Endothelial cell of umbilical vein (primary cell): ENCODE measurements around the gene C1orf35. TPM values are rescaled to one million over a fixed set of nuclear protein-coding genes. Genes with fewer than 3 reads are reported as not detected.

ENCODE experiments used
- BruUV-seq: library from RNA; stranded (reverse); fragments of 400-500 nt; replicated peaks from 2 replicates; lab custom pipeline; 2021; lab: Mats Ljungman, UMichigan
- CTCF ChIA-PET: fragments of 300-600, 350-600 bp; sonication (Branson Sonifier 250); formaldehyde crosslinking; loops from one replicate; lab custom pipeline; 2021; ENCODE audit warnings: antibody characterized with exemption, inconsistent platforms; lab: Charles Lee
- POLR2A ChIA-PET: fragments of 300-600, 350-600 bp; sonication (Branson Sonifier 250); formaldehyde crosslinking; loops from one replicate; lab custom pipeline; 2021; ENCODE audit warnings: antibody characterized with exemption, inconsistent platforms; lab: Charles Lee
- DNase-seq: peaks from one replicate; pipeline ENCODE4 v3.0.0-alpha.2; 2011; ENCODE audit warnings: low read depth, low spot score
- FAIRE-seq: peaks from 2 replicates; lab custom pipeline; 2011; peaks lifted over from hg19 to GRCh38; lab: Jason Lieb, UNC
- H2AFZ ChIP-seq: 2 replicates; pipeline ENCODE4 v1.6.0; 2012; ENCODE audit warnings: low read depth, low read length, control low read depth, inconsistent platforms
- H3K27ac ChIP-seq: 2 replicates; pipeline ENCODE4 v1.5.1; 2011; ENCODE audit warnings: low read depth, mild to moderate bottlenecking, control low read depth, low read length, moderate library complexity; ENCODE audit not compliant: insufficient read depth
- H3K27me3 ChIP-seq, 2 experiments: 2 replicates each; pipeline versions ENCODE4 v1.6.0 to v1.6.1; 2011; ENCODE audit warnings: low read length in 2 of 2, mixed read lengths in 1 of 2; ENCODE audit not compliant: control insufficient read depth in 2 of 2, insufficient read depth in 2 of 2
- H3K36me3 ChIP-seq, 2 experiments: 2 replicates in 1 of 2; 3 replicates in 1 of 2; pipeline ENCODE4 v1.5.1; 2011; ENCODE audit warnings: low read length in 2 of 2, mild to moderate bottlenecking in 1 of 2, moderate library complexity in 1 of 2; ENCODE audit not compliant: control insufficient read depth in 2 of 2, insufficient read depth in 2 of 2; ENCODE audit errors: extremely low read depth in 1 of 2
- H3K4me1 ChIP-seq: 3 replicates; pipeline ENCODE4 v1.5.1; 2011; ENCODE audit warnings: mild to moderate bottlenecking, low read length; ENCODE audit not compliant: control insufficient read depth, insufficient read depth; ENCODE audit errors: extremely low read depth
- H3K4me2 ChIP-seq: 2 replicates; pipeline ENCODE4 v1.6.1; 2011; ENCODE audit warnings: low read length, control low read depth, mixed read lengths; ENCODE audit not compliant: insufficient read depth
- H3K4me3 ChIP-seq, 3 experiments: fragments of 200-600 bp in 1 of 3; sonication (generic), shearing (Covaris generic) in 1 of 3; replicated peaks in 1 of 3; 2 replicates each; pipeline ENCODE4 v1.5.1; 2011 to 2016; ENCODE audit warnings: control low read depth in 3 of 3, low read length in 3 of 3, mild to moderate bottlenecking in 2 of 3, inconsistent platforms in 1 of 3, low read depth in 1 of 3, moderate library complexity in 1 of 3; ENCODE audit not compliant: insufficient read depth in 1 of 3
- H3K79me2 ChIP-seq: 2 replicates; pipeline ENCODE4 v1.6.0; 2012; ENCODE audit warnings: low read length, inconsistent platforms; ENCODE audit not compliant: control insufficient read depth, insufficient read depth
- H3K9ac ChIP-seq: replicated peaks from 2 replicates; pipeline ENCODE3; 2011; ENCODE audit warnings: low read length, control low read depth; ENCODE audit not compliant: insufficient read depth; ENCODE audit errors: extremely low read depth
- H3K9me1 ChIP-seq: replicated peaks from 3 replicates; pipeline ENCODE4 v1.6.0; 2011; ENCODE audit warnings: mild to moderate bottlenecking, low read length; ENCODE audit not compliant: control insufficient read depth, insufficient read depth; ENCODE audit errors: extremely low read depth
- H3K9me3 ChIP-seq: replicated peaks from 2 replicates; pipeline ENCODE4 v1.5.1; 2012; ENCODE audit warnings: low read length, inconsistent platforms; ENCODE audit not compliant: control insufficient read depth, insufficient read depth
- H4K20me1 ChIP-seq: replicated peaks from 2 replicates; pipeline ENCODE3; 2011; ENCODE audit warnings: mild to moderate bottlenecking, low read length; ENCODE audit not compliant: control insufficient read depth, insufficient read depth; ENCODE audit errors: extremely low read depth
- EZH2 ChIP-seq: IDR thresholded peaks from 2 replicates; pipeline ENCODE4 v1.6.1; 2012; ENCODE audit warnings: borderline replicate concordance, low read depth, mild to moderate bottlenecking, moderate library complexity, low read length, inconsistent platforms; ENCODE audit not compliant: severe bottlenecking
- FOS ChIP-seq: IDR thresholded peaks from 2 replicates; pipeline ENCODE4 v1.6.1; 2011; ENCODE audit warnings: mild to moderate bottlenecking, low read length, moderate library complexity, borderline replicate concordance; ENCODE audit not compliant: insufficient read depth
- GATA2 ChIP-seq: IDR thresholded peaks from 2 replicates; pipeline ENCODE4 v1.7.0; 2011; ENCODE audit warnings: low read depth, mild to moderate bottlenecking, moderate library complexity, mixed read lengths, low read length; ENCODE audit not compliant: insufficient read length, insufficient read depth
- JUN ChIP-seq: IDR thresholded peaks from 2 replicates; pipeline ENCODE4 v1.6.1; 2011; ENCODE audit warnings: borderline replicate concordance, low read depth; ENCODE audit not compliant: insufficient read length, insufficient read depth
- MAX ChIP-seq: IDR thresholded peaks from 2 replicates; pipeline ENCODE4 v1.6.1; 2011; ENCODE audit not compliant: insufficient read depth, insufficient read length
- MYC ChIP-seq: IDR thresholded peaks from one replicate; pipeline ENCODE4 v1.6.1; 2011; ENCODE audit warnings: mild to moderate bottlenecking, low read depth, low read length
- POLR2A ChIP-seq: IDR thresholded peaks from 2 replicates; pipeline ENCODE4 v1.6.1; 2012; ENCODE audit warnings: low read depth, mild to moderate bottlenecking, control low read depth, low read length
- POLR2AphosphoS5 ChIP-seq: IDR thresholded peaks from 2 replicates; pipeline ENCODE4 v1.6.1; 2012; ENCODE audit warnings: low read depth, mild to moderate bottlenecking, control low read depth, low read length, moderate library complexity; ENCODE audit not compliant: insufficient read depth
- dilution Hi-C: fragments of 300-500 bp; cut with MboI; formaldehyde crosslinking; loops from one replicate; pipeline ENCODE4 v1.15.0; 2019; ENCODE audit warnings: low sequenced_read_pairs; ENCODE audit not compliant: extremely low pct_ligation_motif_present
- intact Hi-C: fragments of 100-400 bp; cut with micrococcal nuclease; formaldehyde crosslinking; loops from one replicate; pipeline ENCODE4 v1.10.0; 2022
- polyA plus RNA-seq, 4 experiments: library from polyadenylated mRNA; depleted of rRNA in 3 of 4; stranded (reverse) in 3 of 4; unstranded in 1 of 4; fragments of >200 nt; gene quantifications; 2 replicates each; pipeline versions ENCODE4 v1.2.1 to v1.2.3, GENCODE V29; 2011 to 2012; ENCODE audit warnings: missing spikeins in 1 of 4
- total RNA-seq: library from RNA; stranded (reverse); gene quantifications from 2 replicates; pipeline ENCODE4 v1.2.3, GENCODE V29; 2021
- TF ChIP-seq, protein P1 (sequence below), 2 donors: IDR thresholded peaks; 1 replicate in 1 of 2; 2 replicates in 1 of 2; pipeline ENCODE4 v1.5.1; 2011; ENCODE audit warnings: low read length in 2 of 2, mild to moderate bottlenecking in 2 of 2, moderate library complexity in 2 of 2, control low read depth in 1 of 2, inconsistent platforms in 1 of 2, low read depth in 1 of 2; ENCODE audit not compliant: insufficient read depth in 1 of 2; ENCODE audit errors: extremely low read depth in 1 of 2

The C1orf35 gene
- total and polyA plus RNA-seq, 2 donors (not counting 3 experiments of a cell fraction or from before 2014, with no cell fraction given): 19.9 to 21.7 TPM

DNA sequence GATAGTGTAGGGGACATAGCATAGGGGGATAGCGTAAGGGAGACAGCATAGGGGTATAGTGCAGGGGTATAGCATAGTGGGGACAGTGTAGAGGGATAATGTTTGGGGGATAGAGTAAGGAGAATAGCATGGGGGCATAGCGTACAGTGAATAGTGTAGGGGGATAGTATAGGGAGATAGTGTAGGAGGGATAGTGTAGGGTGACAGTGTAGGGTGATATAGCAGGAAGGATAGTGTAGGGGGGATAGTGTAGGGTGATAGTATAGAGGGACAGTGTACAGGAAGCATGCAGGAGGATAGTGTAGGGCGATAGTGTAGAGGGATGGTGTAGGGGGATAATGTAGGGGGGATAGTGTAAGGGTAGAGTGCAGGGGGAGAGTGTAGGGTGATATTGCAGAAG is 32.3 kb downstream of the C1orf35 start:
- no peak overlapping the region for H3K4me2 ChIP-seq
- H3K36me3 ChIP-seq: no peaks in the 10 kb centered on the region
- BruUV-seq: no TSS peak
- no peak for TF ChIP-seq MAX
- TF ChIP-seq, protein P1, sequence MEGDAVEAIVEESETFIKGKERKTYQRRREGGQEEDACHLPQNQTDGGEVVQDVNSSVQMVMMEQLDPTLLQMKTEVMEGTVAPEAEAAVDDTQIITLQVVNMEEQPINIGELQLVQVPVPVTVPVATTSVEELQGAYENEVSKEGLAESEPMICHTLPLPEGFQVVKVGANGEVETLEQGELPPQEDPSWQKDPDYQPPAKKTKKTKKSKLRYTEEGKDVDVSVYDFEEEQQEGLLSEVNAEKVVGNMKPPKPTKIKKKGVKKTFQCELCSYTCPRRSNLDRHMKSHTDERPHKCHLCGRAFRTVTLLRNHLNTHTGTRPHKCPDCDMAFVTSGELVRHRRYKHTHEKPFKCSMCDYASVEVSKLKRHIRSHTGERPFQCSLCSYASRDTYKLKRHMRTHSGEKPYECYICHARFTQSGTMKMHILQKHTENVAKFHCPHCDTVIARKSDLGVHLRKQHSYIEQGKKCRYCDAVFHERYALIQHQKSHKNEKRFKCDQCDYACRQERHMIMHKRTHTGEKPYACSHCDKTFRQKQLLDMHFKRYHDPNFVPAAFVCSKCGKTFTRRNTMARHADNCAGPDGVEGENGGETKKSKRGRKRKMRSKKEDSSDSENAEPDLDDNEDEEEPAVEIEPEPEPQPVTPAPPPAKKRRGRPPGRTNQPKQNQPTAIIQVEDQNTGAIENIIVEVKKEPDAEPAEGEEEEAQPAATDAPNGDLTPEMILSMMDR (IDR thresholded peaks at IDR 0.05; ENCODE audit: extremely low read depth in 1 of 2, insufficient read depth in 1 of 2, low read depth in 1 of 2, low read length in 2 of 2): no peak
- TF ChIP-seq POLR2AphosphoS5: no peak
- no peak for TF ChIP-seq FOS
- no peak for TF ChIP-seq MYC
- no peak for TF ChIP-seq POLR2A
- no peak for TF ChIP-seq JUN
- no peak for TF ChIP-seq EZH2
- TF ChIP-seq GATA2: no peak
- dilution Hi-C loops: no loop called here
- FAIRE-seq (no peak), DNase-seq (no peak)
- H3K9ac ChIP-seq: no peak overlapping the region
- H3K9me1 ChIP-seq: no peaks in the 10 kb centered on the region
- H3K4me3 ChIP-seq: no peak overlapping the region
- no peaks in the 10 kb centered on the region for H3K4me1 ChIP-seq
- ChIA-PET POLR2A (no interaction called here), CTCF (no interaction called here)
- no peaks in the 10 kb centered on the region for H3K79me2 ChIP-seq
- no peak overlapping the region for H2AFZ ChIP-seq
- peaks cover under 1 to 7% of the 10 kb centered on the region in 2 experiments for H3K27me3 ChIP-seq
- no peak overlapping the region for H3K27ac ChIP-seq
- H3K9me3 ChIP-seq: no peaks in the 10 kb centered on the region
- H4K20me1 ChIP-seq: no peaks in the 10 kb centered on the region
- intact Hi-C loops: loop anchor here (5.0 kb wide), 2 partner anchors 74 to 309 kb away; no protein-coding TSS in a partner anchor
